NCI-H526 (cell line): ENCODE measurements around the gene C1QTNF1.
"Not testable (repeated sequence)": the region's sequence is repeated elsewhere in the genome, so short reads cannot be mapped to it uniquely, and the experiment has no call there.

Experiments used
- DNase-seq, 2 experiments: peaks; one replicate each; lab custom pipeline; 2025; lab: John Stamatoyannopoulos, UW

The C1QTNF1 gene

GRCh38 chr17:79005063-79005861 lies 18.7 kb upstream of the C1QTNF1 start:
- DNase-seq: peak; percentile 59 to 65

- DNase-seq: no peak
These were observed 17.9 kb upstream of the C1QTNF1 start for GRCh38 chr17:79006046-79006445.

DNA sequence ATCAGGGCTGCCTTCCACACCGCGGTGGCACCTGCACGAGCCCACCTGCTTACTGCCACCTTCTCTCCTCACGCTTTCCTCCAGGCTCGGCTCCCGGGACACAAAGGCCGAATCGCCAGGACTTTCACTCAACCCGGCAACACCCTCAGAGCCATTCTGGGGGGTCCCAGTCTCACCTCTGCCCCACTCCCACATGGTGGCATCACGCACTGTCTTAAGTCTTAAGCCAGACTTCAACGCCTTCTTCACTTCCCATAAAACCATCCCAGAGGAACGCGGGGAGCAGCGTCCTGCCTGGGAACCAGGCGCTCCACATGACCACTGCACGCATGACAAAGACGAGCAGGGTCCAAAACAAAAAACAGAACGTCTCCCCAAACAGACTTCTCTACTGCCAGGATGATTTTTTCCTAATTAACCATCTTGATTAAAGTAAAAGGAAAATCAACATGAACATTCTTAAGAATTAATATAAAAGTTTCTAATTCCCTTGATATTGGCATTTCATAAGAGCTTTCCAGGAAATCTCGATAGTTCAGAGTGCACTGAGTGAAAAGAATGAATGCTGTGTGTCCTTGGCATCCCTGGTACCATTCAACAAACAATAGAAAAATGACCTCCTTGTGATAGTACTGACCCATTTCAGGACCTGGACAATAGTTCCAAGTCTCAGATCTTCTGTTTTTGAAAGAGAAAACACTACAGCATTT lies 17.0 kb upstream of the C1QTNF1 start:
- no peak for DNase-seq

- no peak for DNase-seq
These were observed 16.2 kb upstream of the C1QTNF1 start for GRCh38 chr17:79007504-79008381.

- no peak for DNase-seq
These were observed 15.1 kb upstream of the C1QTNF1 start for GRCh38 chr17:79008666-79009387.

GRCh38 chr17:79009397-79010303 lies 14.3 kb upstream of the C1QTNF1 start, which contains the start of gene CANT1:
TSS of gene CANT1 (minus strand) at chr17:79009764. CDS start at chr17:78997622, 12,142 bp downstream.
- DNase-seq: peak; percentile 20 to 76

GRCh38 chr17:79010304-79010646 lies 13.7 kb upstream of the C1QTNF1 start:
- no peak for DNase-seq

DNA sequence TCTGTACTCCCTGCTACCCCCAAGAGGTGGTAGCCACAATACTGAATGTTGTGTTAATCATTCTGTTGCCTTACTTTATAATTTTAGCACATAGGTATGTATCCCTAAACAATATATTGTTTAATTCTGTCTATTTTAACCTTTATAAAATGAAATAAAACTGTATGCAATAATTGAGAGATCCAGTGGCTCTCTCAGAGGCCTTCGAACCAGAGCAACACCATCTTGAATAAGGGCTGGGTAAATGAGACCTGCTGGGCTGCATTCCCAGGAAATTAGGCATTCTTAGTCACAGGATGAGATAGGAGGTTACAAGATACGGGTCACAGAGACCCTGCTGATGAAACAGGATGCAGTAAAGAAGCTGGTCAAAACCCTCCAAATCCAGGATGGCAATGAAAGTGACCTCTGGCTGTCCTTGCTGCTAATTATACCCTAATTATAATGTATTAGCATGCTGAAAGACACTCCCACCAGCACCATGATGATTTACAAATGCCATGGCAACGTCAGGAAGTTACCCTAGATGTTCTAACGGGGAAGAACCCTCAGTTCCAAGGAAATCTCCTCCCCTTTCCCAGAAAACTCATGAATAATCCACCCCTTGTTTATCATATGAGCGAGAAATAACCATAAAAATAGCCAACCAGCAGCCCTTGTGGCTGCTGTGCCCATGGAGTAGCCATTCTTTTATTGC lies 12.4 kb upstream of the C1QTNF1 start:
- no peak for DNase-seq

DNA sequence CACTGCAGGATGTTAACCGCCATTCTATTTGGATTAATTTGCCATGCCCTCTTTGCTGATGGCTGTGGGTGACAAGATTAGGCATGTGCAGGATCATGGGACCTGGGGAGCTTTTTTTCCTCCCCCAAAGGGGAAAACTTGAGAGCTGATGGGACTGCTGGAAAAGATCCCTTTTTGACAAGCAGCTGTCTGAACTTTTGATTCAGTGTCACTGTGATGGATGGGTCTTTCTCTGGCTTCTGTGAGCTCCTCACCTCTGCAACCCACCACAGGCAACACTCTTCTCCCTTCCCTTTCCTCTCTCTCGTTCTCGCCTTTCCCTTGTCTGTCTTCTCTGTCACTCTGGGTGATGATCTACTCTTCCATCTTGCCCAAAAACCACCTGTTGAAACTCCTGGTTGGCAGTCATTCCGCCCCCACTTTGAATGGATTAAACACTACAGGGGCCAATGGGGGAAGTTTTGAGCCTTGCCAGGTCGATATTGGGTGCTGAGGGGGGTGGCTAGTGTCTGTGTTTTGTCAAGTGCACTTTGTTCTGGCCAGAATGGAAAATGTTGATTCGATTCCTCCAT lies 11.3 kb upstream of the C1QTNF1 start:
- DNase-seq: no peak

DNA sequence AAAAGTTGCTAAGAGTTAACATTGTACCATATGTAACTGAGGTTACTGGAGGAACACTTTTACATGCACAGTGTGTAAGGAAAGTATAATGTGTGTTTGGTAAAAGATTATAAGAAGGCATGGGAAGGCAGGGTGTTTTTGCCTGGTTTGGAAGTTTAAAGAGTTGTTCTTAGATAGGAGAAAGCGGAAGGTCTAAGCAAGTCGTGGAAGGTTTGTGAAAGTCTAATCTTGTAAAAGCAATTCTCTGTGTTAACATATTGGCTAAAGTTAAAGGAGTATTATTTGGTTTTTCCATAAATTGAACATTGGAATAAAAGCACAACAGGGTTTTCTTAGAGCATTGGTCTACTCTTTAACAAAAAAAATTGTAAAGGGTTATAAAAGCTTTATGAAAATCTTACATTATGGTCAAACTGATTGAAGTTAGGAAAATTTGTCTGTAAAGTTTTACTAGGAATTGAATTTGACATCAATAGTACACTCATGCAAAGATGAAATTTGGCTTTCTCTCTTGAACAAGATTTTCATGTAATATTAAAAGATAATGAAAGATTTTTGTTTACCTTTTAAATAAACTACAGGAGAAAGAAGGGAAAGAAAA lies 9.7 kb upstream of the C1QTNF1 start:
- DNase-seq: no peak

- no peak for DNase-seq
These were observed 6.2 kb upstream of the C1QTNF1 start for GRCh38 chr17:79017546-79018369.

GRCh38 chr17:79018370-79018695 lies 5.6 kb upstream of the C1QTNF1 start:
- no peak for DNase-seq

DNA sequence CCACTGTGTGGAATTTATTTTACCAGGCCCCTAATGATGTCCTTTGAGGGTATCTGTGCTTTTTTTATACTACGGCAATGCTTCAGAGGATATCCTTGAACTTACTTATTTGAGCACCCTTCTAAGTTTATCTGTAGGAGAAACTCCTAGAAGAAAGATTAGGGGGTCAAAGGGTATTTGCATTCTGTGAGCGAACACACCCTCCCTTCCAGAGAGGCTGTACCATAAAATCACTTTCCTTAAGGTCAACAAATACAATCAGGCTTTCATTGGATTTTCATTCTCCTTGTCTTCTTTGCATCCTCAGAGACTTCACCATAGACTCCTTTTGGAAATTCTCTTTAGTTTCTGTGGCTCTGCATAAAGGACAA lies 4.7 kb upstream of the C1QTNF1 start:
- no peak for DNase-seq

DNA sequence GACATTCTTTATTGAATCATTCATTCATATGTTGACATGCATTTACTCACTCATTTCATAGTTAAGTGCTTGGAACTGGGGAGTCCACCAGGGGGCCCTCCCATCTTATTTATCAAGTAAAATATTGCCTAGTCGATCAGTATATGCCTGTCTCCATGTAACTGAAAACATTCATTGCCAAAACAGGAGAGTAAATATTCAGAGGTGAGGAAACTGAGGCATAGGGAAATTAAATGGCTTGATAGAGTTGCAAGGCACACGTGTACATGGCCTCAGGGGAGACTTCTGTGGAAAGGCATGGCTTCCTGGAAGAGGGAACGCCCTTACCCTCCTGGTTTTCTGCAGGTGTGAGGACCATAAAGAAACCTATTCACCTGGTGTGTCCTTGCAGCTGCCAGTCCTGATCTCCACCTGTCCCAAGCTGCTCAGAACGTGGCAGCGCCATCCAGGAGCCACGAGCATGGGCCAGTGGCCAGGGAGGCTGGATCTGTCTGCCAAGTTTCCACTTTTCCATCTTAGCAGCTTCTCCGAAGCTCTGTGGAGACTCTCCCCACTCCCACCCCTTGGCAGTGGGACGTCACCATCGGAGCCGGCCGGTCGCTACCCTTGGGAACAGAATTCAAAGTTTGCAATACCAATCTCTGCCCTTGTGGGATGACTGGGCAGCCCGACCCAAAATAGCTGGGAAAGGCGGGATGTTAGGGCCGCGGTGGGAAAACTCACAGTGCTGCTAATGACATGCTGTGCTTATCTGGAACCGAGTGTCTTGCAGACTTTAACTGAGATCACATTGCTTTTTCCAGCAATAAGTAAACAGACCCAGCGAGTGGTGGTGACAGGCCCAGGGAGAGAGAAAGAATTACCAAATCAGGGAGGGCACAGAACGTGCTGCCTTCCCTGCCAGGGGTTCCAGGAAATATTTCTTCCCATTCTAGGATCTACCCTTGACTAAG lies 4.1 kb upstream of the C1QTNF1 start:
- DNase-seq: peak; percentile 16 to 61

GRCh38 chr17:79020631-79021301 lies 3.2 kb upstream of the C1QTNF1 start:
- DNase-seq: no peak

- DNase-seq: not testable (repeated sequence)
These were observed 2.0 kb upstream of the C1QTNF1 start for GRCh38 chr17:79021929-79022328.

DNA sequence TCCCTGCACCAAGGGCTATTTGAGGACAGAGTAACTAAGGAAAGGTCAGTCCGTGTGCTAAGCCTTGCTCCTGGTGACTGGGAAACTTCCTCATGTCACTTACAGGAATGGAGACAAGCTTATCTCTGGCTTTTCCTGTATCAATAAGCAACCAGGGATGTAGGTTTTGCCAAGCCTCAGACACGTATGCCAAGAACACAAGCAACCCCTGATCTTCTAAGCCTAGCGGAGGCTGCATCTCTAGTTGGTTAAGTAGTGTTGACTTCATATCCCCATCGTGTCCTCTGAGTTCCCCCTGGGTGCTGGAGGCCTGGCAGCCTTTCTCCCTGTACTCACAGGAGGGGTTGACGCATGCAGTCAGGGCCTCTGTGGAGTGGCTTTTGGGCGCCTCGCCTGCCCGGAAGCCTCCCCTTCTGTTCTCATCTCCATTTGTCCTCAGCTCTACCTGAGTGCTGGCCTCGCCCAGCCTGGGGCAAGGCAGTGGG lies 1.4 kb upstream of the C1QTNF1 start:
- DNase-seq: no peak
